ENCODE results near the gene ALOX5. TPM values are rescaled to one million over a fixed set of nuclear protein-coding genes. Genes with fewer than 3 reads are reported as not detected.
A peak's percentile ranks its signal among the peaks of the same experiment; 100 is the strongest.

Gene ALOX5
- total and polyA plus RNA-seq, 10 of the 15 experiments (the other 5 are each of a cell fraction or from before 2014, with no cell fraction given), result 0.43 to 102 (median 34.2) TPM

DNA sequence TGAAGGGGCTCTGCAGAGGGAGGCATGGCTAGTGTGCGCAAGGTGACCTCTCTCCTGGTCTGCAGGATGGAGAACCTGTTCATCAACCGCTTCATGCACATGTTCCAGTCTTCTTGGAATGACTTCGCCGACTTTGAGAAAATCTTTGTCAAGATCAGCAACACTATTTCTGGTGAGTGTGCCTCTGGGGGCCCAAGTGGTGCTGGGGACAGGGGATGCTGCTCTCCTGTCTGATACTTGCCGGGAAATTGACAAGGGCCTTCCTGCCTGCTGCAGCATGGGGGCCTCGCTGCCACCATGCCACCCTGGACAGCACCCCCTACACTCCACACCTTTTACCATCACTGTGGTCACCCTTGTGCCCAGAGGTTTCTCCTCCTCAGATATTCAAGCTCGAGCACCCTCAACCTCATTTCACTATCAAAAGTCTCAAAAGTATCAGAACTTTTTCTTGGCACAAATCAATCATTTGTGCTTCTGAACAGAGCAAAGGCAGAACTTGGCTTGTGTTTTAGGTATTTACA, 50.0 kb downstream of the ALOX5 start:
- H3K4me1 ChIP-seq (ENCODE audit: control insufficient read depth, insufficient read depth, low read length), result peaks cover 28% of the 10 kb centered on the region
- SMC1A ChIA-PET (ENCODE audit: uncharacterized antibody, unreplicated experiment), result interaction anchor here (6.2 kb wide), 1 partner anchor 37 kb away, joined by 56 read pairs; no protein-coding TSS in a partner anchor
- no peak overlapping the region for H3K9ac ChIP-seq (ENCODE audit: control insufficient read depth, insufficient read depth, low read length)
- 98% methylated on average over 7 of the region's 7 CpGs for WGBS (ENCODE audit: insufficient coverage, insufficient replicate concordance, low lambda C conversion rate, missing lambda C conversion rate)
- TF ChIP-seq REST (IDR thresholded peaks at IDR 0.05; ENCODE audit: low read depth, low read length) (peak; percentile 45; the same call in 1 of the 2 replicates), NR2C1 (IDR thresholded peaks at IDR 0.05) (no peak)
- H3K9me3 ChIP-seq (replicated peaks; ENCODE audit: control insufficient read depth, insufficient read depth, low read length), result no peaks in the 10 kb centered on the region
- no peak overlapping the region for H3K4me3 ChIP-seq
- peaks cover 7% of the 10 kb centered on the region for H3K79me2 ChIP-seq (ENCODE audit: control insufficient read depth, insufficient read depth, low read length)
- ATAC-seq (no peak), FAIRE-seq (no peak), DNase-seq (ENCODE audit: low read depth, low spot score) (no peak)
- no peak overlapping the region for H3K27ac ChIP-seq (ENCODE audit: control insufficient read depth, insufficient read depth)
- in situ Hi-C loops (cut with MboI) (no loop called here), intact Hi-C loops (cut with micrococcal nuclease; ENCODE audit: unreplicated experiment) (no loop called here)
- H2AFZ ChIP-seq (ENCODE audit: control insufficient read depth, low read depth, low read length), result no peak overlapping the region
- H4K20me1 ChIP-seq (ENCODE audit: control insufficient read depth, insufficient read depth), result no peaks in the 10 kb centered on the region
- CTCF ChIA-PET, result interaction anchor here (0.9 to 1.5 kb wide), 2 partner anchors 10 to 11 kb away, joined by 3 read pairs; no protein-coding TSS in a partner anchor
- H3K36me3 ChIP-seq (ENCODE audit: control insufficient read depth in 2 of 2, insufficient read depth in 2 of 2, low read length in 1 of 2), result peaks cover 0 to 9% of the 10 kb centered on the region in 2 experiments; a peak in 2 of 4 replicates
- no peak overlapping the region for H3K4me2 ChIP-seq (ENCODE audit: control insufficient read depth, insufficient read depth)
- POLR2A ChIA-PET, result interaction anchor here (1.0 kb wide), 1 partner anchor 9 kb away, joined by 3 read pairs; no protein-coding TSS in a partner anchor
- H3K27me3 ChIP-seq (replicated peaks in 1 of 2; ENCODE audit: control insufficient read depth in 2 of 2, insufficient read depth in 2 of 2, low read length in 1 of 2), result no peaks in the 10 kb centered on the region
- no TSS peak for BruUV-seq (replicated peaks)
- RAD21 ChIA-PET (ENCODE audit: unreplicated experiment), result no interaction called here
